Activated CD8-positive, alpha-beta memory T cell treated with anti-CD3 and anti-CD28 coated beads for 48 hours (primary cell): Measurements from ENCODE around the gene CHRNA5.

Experiments used
- DNase-seq, 3 experiments: peaks; one replicate each; pipeline ENCODE4 v3.0.0-alpha.2; 2020; ENCODE audit warnings: low read depth in 2 of 3, low spot score in 2 of 3

The CHRNA5 gene

GRCh38 chr15:78637776-78638435 lies 72.6 kb downstream of the CHRNA5 start:
- DNase-seq, result no peak

DNA sequence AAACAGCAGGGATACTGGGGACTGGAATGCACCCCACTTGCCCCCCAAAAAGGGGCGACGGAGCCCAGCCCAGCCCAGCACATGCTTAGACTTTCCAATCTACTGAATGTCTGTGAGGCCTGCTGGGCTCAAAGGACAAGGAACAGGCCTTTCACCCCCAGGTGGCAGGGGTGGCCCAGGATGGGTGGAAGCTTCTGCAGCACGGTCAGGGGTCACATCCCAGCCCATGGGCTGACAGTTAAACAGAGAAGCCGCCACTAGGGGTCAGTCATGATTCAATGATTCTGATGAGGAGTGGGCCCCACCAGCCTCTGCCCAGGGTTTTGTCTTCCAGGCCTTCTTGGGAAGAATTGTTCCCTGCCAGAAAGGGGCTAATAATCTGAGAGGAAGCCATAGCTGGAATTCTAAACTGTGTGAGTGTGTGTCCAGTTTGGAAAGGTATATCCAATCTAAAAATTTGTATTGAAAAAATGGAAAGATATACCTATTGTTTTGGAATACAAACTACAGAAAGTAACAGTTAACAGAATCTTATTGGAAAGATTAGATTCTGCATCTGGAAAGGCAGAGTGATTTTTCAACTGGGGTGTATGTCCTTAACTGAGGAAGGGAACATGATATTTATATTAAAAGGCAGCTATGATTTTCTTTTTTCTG lies 73.5 kb downstream of the CHRNA5 start:
- no peak for DNase-seq

GRCh38 chr15:78640527-78641101 lies 75.3 kb downstream of the CHRNA5 start:
- no peak for DNase-seq

- DNase-seq, result no peak
Measured at GRCh38 chr15:78641102-78641748, 75.9 kb downstream of the CHRNA5 start, which contains the start of gene CHRNB4. Gene CHRNB4 (minus strand): TSS chr15:78641210. CDS start chr15:78641133, 77 bp downstream.

DNA sequence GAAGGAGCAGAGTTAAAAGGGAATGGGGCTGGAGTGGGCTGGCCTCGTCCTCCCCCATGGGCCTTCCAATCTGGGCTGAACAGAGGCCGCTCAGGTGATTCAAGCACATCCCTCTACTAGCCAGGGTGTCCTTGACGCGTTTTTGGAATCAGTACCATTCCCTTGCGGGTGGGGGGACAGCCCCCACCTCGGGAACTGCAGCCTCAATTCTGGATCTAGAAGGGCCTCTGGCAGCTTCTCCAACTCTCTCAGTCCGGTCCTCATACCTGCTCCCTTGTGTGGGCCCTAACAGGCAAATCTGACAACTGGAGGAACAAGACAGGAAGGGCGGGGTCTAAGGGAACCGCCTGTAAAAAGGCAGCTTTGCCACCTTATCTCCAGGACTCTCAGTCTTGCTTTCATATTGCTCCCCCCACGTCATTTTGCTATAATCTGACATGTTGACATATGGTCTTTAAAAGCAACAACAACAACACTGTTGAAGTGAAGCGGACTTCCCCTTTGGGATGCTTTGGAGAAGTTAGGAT lies 76.5 kb downstream of the CHRNA5 start:
- DNase-seq, result no peak

- DNase-seq, result no peak
Measured at GRCh38 chr15:78642331-78642730, 77.0 kb downstream of the CHRNA5 start.
